ENCODE results near the gene SYNE4.
A peak's percentile ranks its signal among the peaks of the same experiment; 100 is the strongest.
"Not testable (repeated sequence)": the region's sequence is repeated elsewhere in the genome, so short reads cannot be mapped to it uniquely, and the experiment has no call there.

Gene SYNE4

GRCh38 chr19:35990771-35991730, 17.6 kb downstream of the SYNE4 start:
- no peak for DNase-seq (ENCODE audit: low read depth in 1 of 2, low spot score in 1 of 2)

- DNase-seq (ENCODE audit: low read depth in 1 of 2, low spot score in 1 of 2): no peak
These were observed 18.5 kb downstream of the SYNE4 start for GRCh38 chr19:35990156-35990555.

- DNase-seq (ENCODE audit: low read depth in 1 of 2, low spot score in 1 of 2): no peak
These were observed 19.8 kb downstream of the SYNE4 start for GRCh38 chr19:35988824-35989223.

GRCh38 chr19:35987571-35987896, 21.1 kb downstream of the SYNE4 start:
- DNase-seq (ENCODE audit: low read depth in 1 of 2, low spot score in 1 of 2): no peak

GRCh38 chr19:35986664-35987570, 21.7 kb downstream of the SYNE4 start:
- no peak for DNase-seq (ENCODE audit: low read depth in 1 of 2, low spot score in 1 of 2)

GRCh38 chr19:35986111-35986510, 22.5 kb downstream of the SYNE4 start:
- DNase-seq (ENCODE audit: low read depth in 1 of 2, low spot score in 1 of 2): no peak

GRCh38 chr19:35983177-35983576, 25.4 kb downstream of the SYNE4 start:
- no peak for DNase-seq (ENCODE audit: low read depth in 1 of 2, low spot score in 1 of 2)

GRCh38 chr19:35980997-35981396, 27.6 kb downstream of the SYNE4 start:
- DNase-seq (ENCODE audit: low read depth in 1 of 2, low spot score in 1 of 2): not testable (repeated sequence)

GRCh38 chr19:35978832-35979365, 29.7 kb downstream of the SYNE4 start:
- DNase-seq (ENCODE audit: low read depth in 1 of 2, low spot score in 1 of 2): no peak

- DNase-seq (ENCODE audit: low read depth in 1 of 2, low spot score in 1 of 2): no peak
These were observed 30.3 kb downstream of the SYNE4 start for GRCh38 chr19:35978271-35978670.

- no peak for DNase-seq (ENCODE audit: low read depth in 1 of 2, low spot score in 1 of 2)
These were observed 31.0 kb downstream of the SYNE4 start for GRCh38 chr19:35977446-35978222.

GRCh38 chr19:35975608-35976214, 32.9 kb downstream of the SYNE4 start:
- DNase-seq (ENCODE audit: low read depth in 1 of 2, low spot score in 1 of 2): no peak

- DNase-seq (ENCODE audit: low read depth in 1 of 2, low spot score in 1 of 2): no peak
These were observed 35.1 kb downstream of the SYNE4 start for GRCh38 chr19:35973487-35973886.

- no peak for DNase-seq (ENCODE audit: low read depth in 1 of 2, low spot score in 1 of 2)
These were observed 41.8 kb downstream of the SYNE4 start for GRCh38 chr19:35966771-35967170.

GRCh38 chr19:35963514-35963913, 45.1 kb downstream of the SYNE4 start:
- DNase-seq (ENCODE audit: low read depth in 1 of 2, low spot score in 1 of 2): no peak

GRCh38 chr19:35960432-35960972, 48.1 kb downstream of the SYNE4 start:
- no peak for DNase-seq (ENCODE audit: low read depth in 1 of 2, low spot score in 1 of 2)

GRCh38 chr19:35959968-35960320, 48.7 kb downstream of the SYNE4 start:
- DNase-seq (ENCODE audit: low read depth in 1 of 2, low spot score in 1 of 2): no peak

GRCh38 chr19:35959040-35959967, 49.3 kb downstream of the SYNE4 start:
- DNase-seq (ENCODE audit: low read depth in 1 of 2, low spot score in 1 of 2): peak; percentile 68 to 76

GRCh38 chr19:35958660-35959039, 50.0 kb downstream of the SYNE4 start:
- DNase-seq (ENCODE audit: low read depth in 1 of 2, low spot score in 1 of 2): no peak
